Activated CD4-positive, alpha-beta T cell treated with anti-CD3 and anti-CD28 coated beads, Interleukin-2, amount 10 ng/mL, durations not matched to agents 7 days and 5 days (primary cell): ENCODE measurements around the gene KAZN. TPM values are rescaled to one million over a fixed set of nuclear protein-coding genes. Genes with fewer than 3 reads are reported as not detected.

Source experiments
- CTCF ChIA-PET: fragments of 350-600 bp; sonication (Branson Sonifier 250); formaldehyde crosslinking; loops from one replicate; lab custom pipeline; 2021; ENCODE audit warnings: antibody characterized with exemption; lab: Charles Lee
- POLR2A ChIA-PET: fragments of 350-600 bp; sonication (Branson Sonifier 250); formaldehyde crosslinking; loops from one replicate; lab custom pipeline; 2021; ENCODE audit warnings: antibody characterized with exemption; lab: Charles Lee
- DNase-seq: peaks from one replicate; pipeline ENCODE4 v3.0.0-alpha.2; 2020
- H3K27ac Mint-ChIP-seq: one replicate; pipeline ENCODE4 v1.8.0; 2021; ENCODE audit warnings: mild to moderate bottlenecking, moderate library complexity, mixed read lengths
- H3K27me3 Mint-ChIP-seq: one replicate; pipeline ENCODE4 v1.8.0; 2021; ENCODE audit warnings: mixed read lengths
- H3K36me3 Mint-ChIP-seq: one replicate; pipeline ENCODE4 v1.8.0; 2021; ENCODE audit warnings: low read depth, mixed read lengths
- H3K4me1 Mint-ChIP-seq: one replicate; pipeline ENCODE4 v1.8.0; 2021; ENCODE audit warnings: mixed read lengths
- H3K4me3 Mint-ChIP-seq: one replicate; pipeline ENCODE4 v1.8.0; 2021; ENCODE audit warnings: mild to moderate bottlenecking, moderate library complexity, mixed read lengths
- H3K9me3 Mint-ChIP-seq: one replicate; pipeline ENCODE4 v1.8.0; 2021; ENCODE audit warnings: mixed read lengths
- total RNA-seq, 2 experiments: library from RNA; stranded (reverse); gene quantifications; one replicate each; pipeline ENCODE4 v1.2.3, GENCODE V29; 2021

KAZN gene
- total RNA-seq, 2 experiments from 2014 or later: 0.21 to 0.22 TPM

- ChIA-PET POLR2A (no interaction called here), CTCF (interaction anchor here (1.0 kb wide), 1 partner anchor 155 kb away, joined by 3 read pairs; no protein-coding TSS in a partner anchor)
These were observed 543.6 kb downstream of the KAZN start for GRCh38 chr1:15141935-15142539.

DNA sequence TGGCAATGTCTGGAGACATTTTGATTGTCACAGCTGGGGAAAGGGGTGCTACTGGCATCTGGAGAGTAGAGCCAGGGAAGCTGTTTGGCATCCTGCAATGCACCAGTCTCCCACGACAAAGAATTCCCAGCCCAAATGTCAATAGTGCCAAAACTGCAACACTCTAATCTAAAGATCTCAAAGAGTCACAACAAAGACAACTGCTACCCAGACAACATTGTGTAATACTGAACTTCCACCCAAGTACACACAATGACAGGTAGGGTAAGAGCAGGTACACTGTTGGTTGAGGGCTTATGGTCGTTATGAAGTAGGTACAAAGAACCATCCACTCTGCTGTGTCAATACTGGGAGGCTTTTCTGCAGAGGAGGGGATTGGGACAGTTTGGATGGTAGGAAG lies 546.8 kb downstream of the KAZN start:
- H3K4me3 Mint-ChIP-seq: no peak overlapping the region
- POLR2A ChIA-PET: no interaction called here
- no peaks in the 10 kb centered on the region for H3K4me1 Mint-ChIP-seq
- H3K27me3 Mint-ChIP-seq: peaks cover 50% of the 10 kb centered on the region
- H3K36me3 Mint-ChIP-seq: no peaks in the 10 kb centered on the region
- H3K9me3 Mint-ChIP-seq: no peaks in the 10 kb centered on the region
- H3K27ac Mint-ChIP-seq: no peak overlapping the region
- no peak for DNase-seq
- CTCF ChIA-PET: no interaction called here

More at GRCh38 chr1:15141935-15142539, 543.6 kb downstream of the KAZN start:
- no peaks in the 10 kb centered on the region for H3K36me3 Mint-ChIP-seq
- H3K27ac Mint-ChIP-seq: no peak overlapping the region
- DNase-seq: no peak
- peaks cover 45% of the 10 kb centered on the region for H3K27me3 Mint-ChIP-seq
- no peaks in the 10 kb centered on the region for H3K4me1 Mint-ChIP-seq
- H3K9me3 Mint-ChIP-seq: no peaks in the 10 kb centered on the region
- H3K4me3 Mint-ChIP-seq: no peak overlapping the region

DNA sequence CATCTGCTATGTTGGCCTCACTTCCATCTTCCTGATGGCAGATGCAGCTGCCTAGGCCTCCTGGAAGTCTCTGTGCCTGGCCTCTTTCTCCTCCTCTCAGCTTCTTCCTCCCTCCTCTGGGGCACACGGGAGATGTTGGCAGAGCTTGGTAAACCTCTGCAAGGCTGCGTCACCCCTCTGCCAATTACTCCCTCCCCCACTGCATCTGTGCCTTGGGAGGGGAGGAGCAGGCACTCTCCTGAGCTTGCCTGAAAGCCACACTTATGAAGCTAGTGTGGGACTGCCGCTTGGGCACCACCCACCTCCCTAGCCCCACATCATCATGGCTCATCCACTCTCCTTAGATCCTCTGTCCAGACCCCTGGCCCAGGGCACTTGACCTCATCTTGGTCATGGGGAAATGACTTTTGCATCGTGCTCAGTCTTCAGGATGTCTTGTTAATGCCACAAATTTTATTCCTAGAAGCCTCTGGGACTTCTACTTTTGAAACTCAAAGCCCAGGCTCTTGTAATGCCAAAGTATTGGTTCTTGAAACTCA lies 547.7 kb downstream of the KAZN start:
- CTCF ChIA-PET: no interaction called here
- no peaks in the 10 kb centered on the region for H3K9me3 Mint-ChIP-seq
- DNase-seq: no peak
- POLR2A ChIA-PET: no interaction called here
- H3K4me1 Mint-ChIP-seq: no peaks in the 10 kb centered on the region
- no peak overlapping the region for H3K27ac Mint-ChIP-seq
- no peak overlapping the region for H3K4me3 Mint-ChIP-seq
- no peaks in the 10 kb centered on the region for H3K36me3 Mint-ChIP-seq
- peaks cover 53% of the 10 kb centered on the region for H3K27me3 Mint-ChIP-seq

- no peak overlapping the region for H3K4me3 Mint-ChIP-seq
These were observed 548.5 kb downstream of the KAZN start for GRCh38 chr1:15146971-15147376.

DNA sequence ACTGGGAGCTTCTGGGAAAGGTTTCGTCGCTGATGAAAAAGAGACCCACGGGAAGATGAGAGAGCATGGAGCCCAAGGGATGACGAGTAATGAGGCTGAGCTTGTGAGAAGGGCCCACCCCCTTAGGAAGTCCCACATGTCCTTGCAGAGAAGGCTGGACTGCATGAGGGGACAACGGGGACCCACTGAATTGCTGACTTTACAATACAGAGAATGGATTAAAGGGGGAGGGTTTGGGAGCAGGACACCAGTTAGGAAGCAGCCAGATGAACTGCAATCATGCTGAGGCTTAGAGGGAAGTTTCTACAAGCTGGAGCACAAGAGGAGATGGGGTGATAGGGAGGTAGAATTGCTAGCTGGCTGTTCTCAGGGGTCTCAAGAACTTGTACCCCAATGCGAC lies 549.5 kb downstream of the KAZN start:
- H3K27me3 Mint-ChIP-seq: peaks cover 60% of the 10 kb centered on the region
- POLR2A ChIA-PET: no interaction called here
- no peak overlapping the region for H3K27ac Mint-ChIP-seq
- CTCF ChIA-PET: interaction anchor here (1.4 kb wide), 1 partner anchor 8 kb away, joined by 3 read pairs; no protein-coding TSS in a partner anchor
- H3K4me3 Mint-ChIP-seq: no peak overlapping the region
- no peaks in the 10 kb centered on the region for H3K9me3 Mint-ChIP-seq
- H3K4me1 Mint-ChIP-seq: peaks cover 6% of the 10 kb centered on the region
- no peak for DNase-seq
- H3K36me3 Mint-ChIP-seq: no peaks in the 10 kb centered on the region

More at GRCh38 chr1:15146971-15147376, 548.5 kb downstream of the KAZN start:
- H3K36me3 Mint-ChIP-seq: no peaks in the 10 kb centered on the region
- ChIA-PET CTCF (interaction anchor here (1.4 kb wide), 1 partner anchor 9 kb away, joined by 3 read pairs; no protein-coding TSS in a partner anchor), POLR2A (no interaction called here)
- no peak for DNase-seq
- peaks cover 56% of the 10 kb centered on the region for H3K27me3 Mint-ChIP-seq
- H3K9me3 Mint-ChIP-seq: no peaks in the 10 kb centered on the region
- H3K27ac Mint-ChIP-seq: no peak overlapping the region
- peaks cover under 1% of the 10 kb centered on the region for H3K4me1 Mint-ChIP-seq

DNA sequence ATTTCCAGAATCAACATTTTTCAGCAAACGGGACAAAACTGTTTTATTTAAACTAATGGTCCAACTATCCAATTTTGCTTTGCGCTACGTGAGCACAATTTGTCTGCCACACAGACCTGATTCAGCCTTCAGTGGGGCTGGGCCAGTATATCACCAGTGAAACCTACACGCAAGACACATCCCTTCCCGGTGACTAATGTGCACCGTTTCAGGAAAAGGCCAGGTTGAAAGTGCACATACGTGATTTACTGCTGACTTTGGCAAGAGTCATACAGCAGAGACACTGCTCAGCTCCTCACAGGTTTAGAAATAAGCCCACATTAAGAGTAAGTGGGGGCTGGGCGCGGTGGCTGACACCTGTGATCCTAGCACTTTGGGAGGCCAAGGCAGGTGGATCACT lies 550.0 kb downstream of the KAZN start:
- Mint-ChIP-seq H3K9me3 (no peaks in the 10 kb centered on the region), H3K36me3 (no peaks in the 10 kb centered on the region), H3K4me1 (peaks cover 6% of the 10 kb centered on the region), H3K27me3 (peaks cover 59% of the 10 kb centered on the region), H3K4me3 (no peak overlapping the region), H3K27ac (no peak overlapping the region)
- CTCF ChIA-PET: no interaction called here
- DNase-seq: no peak
- POLR2A ChIA-PET: no interaction called here

DNA sequence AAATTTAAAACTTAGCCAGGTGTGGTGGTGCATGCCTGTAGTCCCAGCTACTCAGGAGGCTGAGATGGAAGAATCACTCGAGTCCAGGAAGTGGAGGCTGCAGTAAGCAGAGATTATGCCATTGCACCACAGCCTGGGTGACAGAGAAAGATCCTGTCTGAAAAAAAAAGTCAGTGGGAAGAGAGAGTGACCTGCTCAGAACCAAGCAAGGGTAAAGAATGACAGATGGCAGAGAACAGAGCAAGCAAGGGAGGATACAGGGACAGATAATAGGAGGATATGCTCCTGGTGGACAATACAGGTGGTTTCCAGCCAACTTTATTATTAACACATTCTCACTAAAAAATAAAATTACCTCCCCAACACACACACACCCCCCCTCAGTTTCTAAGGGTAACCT lies 550.5 kb downstream of the KAZN start:
- no peak overlapping the region for H3K27ac Mint-ChIP-seq
- peaks cover 6% of the 10 kb centered on the region for H3K4me1 Mint-ChIP-seq
- CTCF ChIA-PET: no interaction called here
- POLR2A ChIA-PET: no interaction called here
- H3K36me3 Mint-ChIP-seq: no peaks in the 10 kb centered on the region
- DNase-seq: no peak
- no peaks in the 10 kb centered on the region for H3K9me3 Mint-ChIP-seq
- peaks cover 59% of the 10 kb centered on the region for H3K27me3 Mint-ChIP-seq
- no peak overlapping the region for H3K4me3 Mint-ChIP-seq

DNA sequence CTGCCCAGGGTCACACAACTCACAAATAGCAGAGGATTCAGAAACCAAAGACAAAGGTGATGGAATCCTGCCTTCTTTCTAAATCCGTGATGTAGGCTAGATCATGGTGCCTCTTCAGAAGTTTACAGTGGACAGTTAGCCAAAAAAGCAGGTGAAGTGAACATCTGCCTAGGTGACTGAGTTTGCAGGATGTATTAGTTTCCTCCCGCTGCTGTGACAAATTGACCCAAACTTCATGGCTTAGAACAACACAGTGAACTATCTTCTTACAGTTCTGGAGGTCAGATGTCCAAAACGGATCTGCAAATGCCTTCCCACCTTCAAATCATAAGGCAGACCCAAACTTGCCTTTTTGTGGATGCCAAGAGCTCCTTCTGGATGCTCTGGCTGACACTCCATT lies 551.9 kb downstream of the KAZN start:
- peaks cover 3% of the 10 kb centered on the region for H3K36me3 Mint-ChIP-seq
- H3K27me3 Mint-ChIP-seq: peaks cover 63% of the 10 kb centered on the region
- CTCF ChIA-PET: no interaction called here
- no peak overlapping the region for H3K27ac Mint-ChIP-seq
- no peak overlapping the region for H3K4me3 Mint-ChIP-seq
- POLR2A ChIA-PET: no interaction called here
- no peak for DNase-seq
- H3K9me3 Mint-ChIP-seq: no peaks in the 10 kb centered on the region
- H3K4me1 Mint-ChIP-seq: peaks cover 15% of the 10 kb centered on the region

DNA sequence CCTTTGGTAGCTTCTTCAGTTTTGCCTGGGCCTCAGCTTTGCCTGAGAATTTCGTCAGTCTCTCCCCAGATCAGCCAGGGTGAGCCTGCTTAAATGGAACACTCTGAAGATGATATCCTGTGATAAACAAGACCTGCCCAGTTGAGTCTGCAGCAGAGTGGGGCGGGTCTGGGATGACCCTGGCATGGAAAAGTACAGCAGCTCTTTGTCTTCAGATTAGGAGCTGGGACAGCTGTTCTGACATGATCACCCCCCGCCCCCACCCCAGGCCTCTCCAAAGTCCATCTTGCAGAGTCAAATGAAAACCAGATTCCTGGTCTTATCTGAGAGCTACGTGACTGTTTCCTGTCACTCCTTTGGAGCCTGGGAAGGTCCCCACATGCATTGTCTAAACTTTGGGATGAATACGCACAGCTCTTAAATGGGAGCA lies 552.9 kb downstream of the KAZN start:
- H3K27me3 Mint-ChIP-seq: peaks cover 63% of the 10 kb centered on the region
- POLR2A ChIA-PET: no interaction called here
- peaks cover 3% of the 10 kb centered on the region for H3K36me3 Mint-ChIP-seq

DNA sequence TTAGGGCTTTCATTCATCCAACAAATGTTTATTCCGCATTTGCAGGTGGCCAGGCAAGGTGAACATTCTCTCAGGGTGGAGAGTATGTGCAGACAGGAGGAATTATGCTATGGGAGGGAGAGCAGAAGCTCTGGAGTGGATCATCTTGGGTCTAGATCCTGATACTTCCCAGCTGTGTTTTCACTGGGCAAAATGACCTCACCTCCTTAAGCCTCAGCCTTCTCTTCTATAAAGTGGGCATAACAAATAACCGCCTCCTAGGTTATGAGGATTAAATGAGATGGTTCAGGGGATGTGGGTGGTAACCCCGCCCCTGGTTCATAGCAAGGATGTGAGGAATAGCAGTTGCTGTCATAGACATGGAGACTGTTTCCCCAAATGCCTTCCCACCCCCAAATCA lies 553.4 kb downstream of the KAZN start:
- peaks cover 30% of the 10 kb centered on the region for H3K4me1 Mint-ChIP-seq
- no peak for DNase-seq
- no peak overlapping the region for H3K4me3 Mint-ChIP-seq
- no peak overlapping the region for H3K27ac Mint-ChIP-seq
- POLR2A ChIA-PET: no interaction called here
- CTCF ChIA-PET: interaction anchor here (0.6 to 1.0 kb wide), 3 partner anchors 38 to 567 kb away, joined by 3 read pairs; no protein-coding TSS in a partner anchor
- H3K27me3 Mint-ChIP-seq: peaks cover 61% of the 10 kb centered on the region
- peaks cover 3% of the 10 kb centered on the region for H3K36me3 Mint-ChIP-seq
- no peaks in the 10 kb centered on the region for H3K9me3 Mint-ChIP-seq

More for the DNA sequence above, 552.9 kb downstream of the KAZN start:
- no peak overlapping the region for H3K4me3 Mint-ChIP-seq
- no peak for DNase-seq
- CTCF ChIA-PET: interaction anchor here (0.6 to 1.0 kb wide), 2 partner anchors 38 to 400 kb away, joined by 3 read pairs; no protein-coding TSS in a partner anchor
- no peaks in the 10 kb centered on the region for H3K9me3 Mint-ChIP-seq
- no peak overlapping the region for H3K27ac Mint-ChIP-seq
- peaks cover 25% of the 10 kb centered on the region for H3K4me1 Mint-ChIP-seq

DNA sequence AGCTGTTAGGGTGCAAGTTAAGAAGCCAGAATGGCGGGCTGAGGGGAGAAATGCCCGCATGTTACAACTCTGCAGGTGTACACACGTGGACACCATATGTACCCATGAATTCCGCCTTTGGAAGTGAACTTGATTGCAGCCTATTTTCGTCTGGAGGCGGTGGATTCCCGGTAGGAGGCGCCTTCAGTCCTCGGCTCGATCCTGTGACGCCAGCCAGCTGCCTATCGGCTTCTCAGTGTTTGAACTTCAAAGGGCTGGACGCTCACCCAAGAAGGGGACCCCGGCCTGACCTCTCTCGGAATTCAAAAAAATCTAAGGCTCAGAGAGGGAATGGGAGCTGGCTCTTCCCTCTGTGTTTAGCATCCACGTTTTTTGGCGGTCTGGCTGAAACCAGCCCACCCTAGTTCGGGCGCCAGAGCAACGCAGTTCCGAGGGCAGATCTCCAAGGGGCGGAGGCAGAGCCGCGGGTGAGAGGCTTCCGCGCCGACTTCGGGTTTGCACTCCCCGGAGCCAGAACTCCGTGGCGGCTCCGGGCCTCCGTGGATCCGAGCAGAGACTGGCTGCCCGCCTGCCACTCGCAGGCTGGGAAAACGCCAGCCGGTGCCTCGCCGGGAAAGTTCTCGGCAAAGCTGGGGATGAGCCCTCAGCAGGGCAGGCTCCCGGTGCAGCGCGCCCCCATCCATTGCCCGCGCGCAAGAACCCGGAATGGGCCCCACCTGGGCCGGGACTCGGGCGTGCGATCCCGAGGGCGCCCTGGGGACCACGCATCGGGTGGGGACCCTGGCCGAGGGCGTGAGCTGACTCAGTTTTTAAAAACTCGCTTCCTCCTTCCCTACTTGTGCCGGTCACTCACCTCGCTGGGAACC lies 554.1 kb downstream of the KAZN start:
- ChIA-PET CTCF (interaction anchor here (0.7 to 1.2 kb wide), 3 partner anchors 21 to 567 kb away, joined by 3 read pairs; no protein-coding TSS in a partner anchor), POLR2A (no interaction called here)
- H3K9me3 Mint-ChIP-seq: no peaks in the 10 kb centered on the region
- H3K36me3 Mint-ChIP-seq: peaks cover 3% of the 10 kb centered on the region
- no peak for DNase-seq
- H3K4me1 Mint-ChIP-seq: peaks cover 34% of the 10 kb centered on the region
- H3K27ac Mint-ChIP-seq: no peak overlapping the region
- H3K27me3 Mint-ChIP-seq: peaks cover 63% of the 10 kb centered on the region
- H3K4me3 Mint-ChIP-seq: no peak overlapping the region

- CTCF ChIA-PET: interaction anchor here (1.2 kb wide), 2 partner anchors 14 to 21 kb away, joined by 3 read pairs; no protein-coding TSS in a partner anchor
- Mint-ChIP-seq H3K4me3 (peak within 1 kb of the TSS; percentile 42), H3K4me1 (peaks cover 35% of the 10 kb centered on the region), H3K27me3 (peaks cover 57% of the 10 kb centered on the region), H3K36me3 (peaks cover 3% of the 10 kb centered on the region), H3K27ac (no peak within 1 kb of the TSS), H3K9me3 (no peaks in the 10 kb centered on the region)
- DNase-seq: no peak
- POLR2A ChIA-PET: no interaction called here
These were observed 554.8 kb downstream of the KAZN start, which contains the start of gene TMEM51 for GRCh38 chr1:15153184-15153841. TMEM51 (plus strand) TSS chr1:15153747; CDS start chr1:15215088, 61,341 bp downstream.
